ENCODE data around the gene RNF151.
A peak's percentile ranks its signal among the peaks of the same experiment; 100 is the strongest.

The RNF151 gene

GRCh38 chr16:1993731-1994131, 27.1 kb downstream of the RNF151 start:
- no peak for DNase-seq

- DNase-seq, result no peak
These were observed 31.1 kb downstream of the RNF151 start for GRCh38 chr16:1997494-1998359.

- DNase-seq, result no peak
These were observed 31.7 kb downstream of the RNF151 start for GRCh38 chr16:1998360-1998835.

- no peak for DNase-seq
These were observed 32.5 kb downstream of the RNF151 start for GRCh38 chr16:1998852-1999801.

- no peak for DNase-seq
These were observed 33.3 kb downstream of the RNF151 start for GRCh38 chr16:1999866-2000514.

- no peak for DNase-seq
These were observed 34.4 kb downstream of the RNF151 start for GRCh38 chr16:2001035-2001434.

GRCh38 chr16:2001456-2002355, 35.0 kb downstream of the RNF151 start:
- no peak for DNase-seq

GRCh38 chr16:2002406-2003230, 36.0 kb downstream of the RNF151 start:
- no peak for DNase-seq

- DNase-seq, result no peak
These were observed 36.7 kb downstream of the RNF151 start for GRCh38 chr16:2003231-2003826.

- peak; percentile 89 for DNase-seq
These were observed 37.4 kb downstream of the RNF151 start for GRCh38 chr16:2003827-2004641.

GRCh38 chr16:2004795-2005517, 38.3 kb downstream of the RNF151 start:
- DNase-seq, result peak; percentile 9

GRCh38 chr16:2005646-2006045, 39.0 kb downstream of the RNF151 start:
- DNase-seq, result no peak

- no peak for DNase-seq
These were observed 39.7 kb downstream of the RNF151 start for GRCh38 chr16:2006317-2006716.

GRCh38 chr16:2007081-2007836, 40.6 kb downstream of the RNF151 start:
- no peak for DNase-seq

- DNase-seq, result no peak
These were observed 41.4 kb downstream of the RNF151 start for GRCh38 chr16:2008009-2008526.

- DNase-seq, result no peak
These were observed 42.0 kb downstream of the RNF151 start for GRCh38 chr16:2008631-2009163.

- no peak for DNase-seq
These were observed 42.6 kb downstream of the RNF151 start for GRCh38 chr16:2009164-2009711.
